HepG2 (cell line): ENCODE data around the gene ARHGAP45. TPM values are rescaled to one million over a fixed set of nuclear protein-coding genes. Genes with fewer than 3 reads are reported as not detected.

ENCODE experiments used
- ATF3 ChIP-seq: sonication (generic); formaldehyde crosslinking; IDR thresholded peaks from 2 replicates; pipeline ENCODE4 v1.4.0; 2020; ENCODE audit warnings: missing genetic modification reagents
- BCL3 ChIP-seq: sonication (generic); formaldehyde crosslinking; IDR thresholded peaks from 2 replicates; pipeline ENCODE4 v1.5.1; 2020; ENCODE audit warnings: mild to moderate bottlenecking, missing genetic modification reagents, moderate library complexity
- CC2D1A ChIP-seq: sonication (generic); formaldehyde crosslinking; IDR thresholded peaks from 2 replicates; pipeline ENCODE4 v1.8.1; 2023; ENCODE audit warnings: mild to moderate bottlenecking, missing genetic modification reagents
- HIC2 ChIP-seq: sonication (generic); formaldehyde crosslinking; IDR thresholded peaks from 2 replicates; pipeline ENCODE4 v1.9.0; 2022; ENCODE audit warnings: low read depth, missing genetic modification reagents
- KDM3A ChIP-seq: IDR thresholded peaks from 2 replicates; pipeline ENCODE4 v1.6.1; 2018; ENCODE audit warnings: low read depth, missing compliant biosample characterization
- KLF16 ChIP-seq, 2 experiments: sonication (generic) in 1 of 2; formaldehyde crosslinking in 1 of 2; IDR thresholded peaks; 2 replicates each; pipeline versions ENCODE4 v1.6.1 to v1.8.0; 2016 to 2023; ENCODE audit warnings: missing genetic modification reagents in 2 of 2, missing compliant biosample characterization in 1 of 2
- NPAS2 ChIP-seq: sonication (generic); formaldehyde crosslinking; IDR thresholded peaks from 2 replicates; pipeline ENCODE4 v1.8.0; 2022; ENCODE audit warnings: mild to moderate bottlenecking, missing genetic modification reagents, borderline replicate concordance
- POGZ ChIP-seq: sonication (generic); formaldehyde crosslinking; IDR thresholded peaks from 2 replicates; pipeline ENCODE4 v1.4.0; 2020; ENCODE audit warnings: mild to moderate bottlenecking, missing genetic modification reagents
- SIN3B ChIP-seq: fragments of 150-350 bp; IDR thresholded peaks from 2 replicates; pipeline ENCODE4 v1.6.1; 2014; ENCODE audit warnings: low read length
- SMC3 ChIP-seq: IDR thresholded peaks from 2 replicates; pipeline ENCODE4 v1.6.1; 2011; ENCODE audit warnings: low read length, improper control_type of control experiment
- SOX13 ChIP-seq, 3 experiments: fragments of 450-650 bp in 1 of 3; sonication (generic) in 1 of 3; formaldehyde crosslinking in 1 of 3; IDR thresholded peaks in 2 of 3; conservative IDR thresholded peaks in 1 of 3; 2 replicates each; pipeline versions ENCODE4 v1.5.0 to v1.6.1; 2016 to 2020; ENCODE audit warnings: antibody characterized with exemption in 1 of 3, mild to moderate bottlenecking in 1 of 3, missing compliant biosample characterization in 1 of 3, missing genetic modification reagents in 1 of 3, moderate library complexity in 1 of 3
- SP2 ChIP-seq: sonication (generic); formaldehyde crosslinking; IDR thresholded peaks from 2 replicates; pipeline ENCODE4 v1.5.1; 2020; ENCODE audit warnings: mild to moderate bottlenecking, missing genetic modification reagents
- SUZ12 ChIP-seq: fragments of 150-350 bp; IDR thresholded peaks from 2 replicates; pipeline ENCODE4 v1.6.1; 2014; ENCODE audit warnings: low read depth, low read length
- TCF7L2 ChIP-seq: IDR thresholded peaks from 2 replicates; pipeline ENCODE4 v1.6.1; 2011; ENCODE audit warnings: mild to moderate bottlenecking, low read depth, low read length, moderate library complexity
- YY1 ChIP-seq: IDR thresholded peaks from 2 replicates; pipeline ENCODE4 v1.6.1; 2011; ENCODE audit warnings: low read length, low read depth, moderate library complexity, mild to moderate bottlenecking; ENCODE audit not compliant: insufficient read depth, insufficient replicate concordance
- ZBTB44 ChIP-seq: sonication (generic); formaldehyde crosslinking; IDR thresholded peaks from 2 replicates; pipeline ENCODE4 v1.4.0; 2020; ENCODE audit warnings: missing genetic modification reagents
- ZNF296 ChIP-seq: sonication (generic); formaldehyde crosslinking; conservative IDR thresholded peaks from 2 replicates; pipeline ENCODE4 v1.5.0; 2020; ENCODE audit warnings: mild to moderate bottlenecking, missing genetic modification reagents
- ZNF44 ChIP-seq: sonication (generic); formaldehyde crosslinking; IDR thresholded peaks from 2 replicates; pipeline ENCODE4 v1.5.1; 2020; ENCODE audit warnings: mild to moderate bottlenecking, missing genetic modification reagents
- ZNF546 ChIP-seq: sonication (generic); formaldehyde crosslinking; conservative IDR thresholded peaks from 2 replicates; pipeline ENCODE4 v1.8.1; 2023; ENCODE audit warnings: mild to moderate bottlenecking, missing genetic modification reagents
- ZNF562 ChIP-seq: sonication (generic); formaldehyde crosslinking; IDR thresholded peaks from 2 replicates; pipeline ENCODE4 v1.8.0; 2022; ENCODE audit warnings: missing genetic modification reagents, borderline replicate concordance
- ZNF572 ChIP-seq: sonication (generic); formaldehyde crosslinking; IDR thresholded peaks from 2 replicates; pipeline ENCODE4 v1.5.1; 2020; ENCODE audit warnings: mild to moderate bottlenecking, missing genetic modification reagents
- ZNF580 ChIP-seq: IDR thresholded peaks from 2 replicates; pipeline ENCODE4 v1.6.1; 2016; ENCODE audit warnings: low read depth, borderline replicate concordance
- ZNF777 ChIP-seq: sonication (generic); formaldehyde crosslinking; IDR thresholded peaks from 2 replicates; pipeline ENCODE4 v1.4.0; 2020; ENCODE audit warnings: missing genetic modification reagents
- ZSCAN9 ChIP-seq: IDR thresholded peaks from 2 replicates; pipeline ENCODE4 v1.6.1; 2016; ENCODE audit warnings: borderline replicate concordance
- polyA plus RNA-seq, 8 experiments: library from polyadenylated mRNA; depleted of rRNA in 3 of 8; stranded (reverse) in 7 of 8; unstranded in 1 of 8; fragments of >200 nt; fragmentation: Illumina TruSeq in 4 of 8; extraction: Trizol in 4 of 8; gene quantifications; 2 replicates each; pipeline versions ENCODE4 v1.2.1 to v1.2.3, GENCODE V29; 2011 to 2016; ENCODE audit warnings: low read depth in 4 of 8, missing spikeins in 1 of 8, mixed read lengths in 1 of 8; ENCODE audit not compliant: insufficient read depth in 1 of 8
- total RNA-seq, 5 experiments: library from RNA; depleted of rRNA; stranded (reverse); fragments of >200 nt; fragmentation: Illumina TruSeq; extraction: Trizol; gene quantifications; 2 replicates each; pipeline ENCODE4 v1.2.3, GENCODE V29; 2016; ENCODE audit warnings: low read depth in 1 of 5

Gene ARHGAP45
- total and polyA plus RNA-seq, 2 of the 13 experiments (the other 11 are each of a cell fraction or from before 2014, with no cell fraction given): 0.84 to 32.0 TPM

GRCh38 chr19:1104311-1105007, 37.5 kb downstream of the ARHGAP45 start (continued):
- TF ChIP-seq SP2 (CRISPR knock-in tag) (no peak), ZNF572 (CRISPR knock-in tag) (no peak), ZSCAN9 (CRISPR knock-in tag) (no peak), POGZ (CRISPR knock-in tag) (no peak), ZNF296 (CRISPR knock-in tag) (no peak), HIC2 (CRISPR knock-in tag) (no peak), KDM3A (CRISPR knock-in tag) (no peak), ATF3 (CRISPR knock-in tag) (no peak), KLF16 (CRISPR knock-in tag; IDR thresholded peaks at IDR 0.05) (no peak), SMC3 (no peak), SUZ12 (no peak), ZNF580 (CRISPR knock-in tag) (no peak), ZBTB44 (no peak), ZNF777 (CRISPR knock-in tag) (no peak), BCL3 (CRISPR knock-in tag) (no peak), CC2D1A (CRISPR knock-in tag) (no peak), SOX13 (IDR thresholded peaks at IDR 0.05) (no peak), SOX13 (CRISPR knock-in tag; conservative IDR thresholded peaks at IDR 0.05 in 1 of 2, IDR thresholded peaks at IDR 0.05 in 1 of 2) (no peak), ZNF546 (CRISPR knock-in tag) (no peak), SIN3B (no peak), TCF7L2 (no peak), NPAS2 (CRISPR knock-in tag) (no peak), ZNF562 (no peak), ZNF44 (CRISPR knock-in tag) (no peak), YY1 (no peak)
